ENCODE data around the gene ARHGEF7. TPM values are rescaled to one million over a fixed set of nuclear protein-coding genes. Genes with fewer than 3 reads are reported as not detected.

The ARHGEF7 gene
- total RNA-seq, 3 donors from 2014 or later (not counting 1 experiment from before 2014, with no cell fraction given): 99.9 to 135 (median 105) TPM

DNA sequence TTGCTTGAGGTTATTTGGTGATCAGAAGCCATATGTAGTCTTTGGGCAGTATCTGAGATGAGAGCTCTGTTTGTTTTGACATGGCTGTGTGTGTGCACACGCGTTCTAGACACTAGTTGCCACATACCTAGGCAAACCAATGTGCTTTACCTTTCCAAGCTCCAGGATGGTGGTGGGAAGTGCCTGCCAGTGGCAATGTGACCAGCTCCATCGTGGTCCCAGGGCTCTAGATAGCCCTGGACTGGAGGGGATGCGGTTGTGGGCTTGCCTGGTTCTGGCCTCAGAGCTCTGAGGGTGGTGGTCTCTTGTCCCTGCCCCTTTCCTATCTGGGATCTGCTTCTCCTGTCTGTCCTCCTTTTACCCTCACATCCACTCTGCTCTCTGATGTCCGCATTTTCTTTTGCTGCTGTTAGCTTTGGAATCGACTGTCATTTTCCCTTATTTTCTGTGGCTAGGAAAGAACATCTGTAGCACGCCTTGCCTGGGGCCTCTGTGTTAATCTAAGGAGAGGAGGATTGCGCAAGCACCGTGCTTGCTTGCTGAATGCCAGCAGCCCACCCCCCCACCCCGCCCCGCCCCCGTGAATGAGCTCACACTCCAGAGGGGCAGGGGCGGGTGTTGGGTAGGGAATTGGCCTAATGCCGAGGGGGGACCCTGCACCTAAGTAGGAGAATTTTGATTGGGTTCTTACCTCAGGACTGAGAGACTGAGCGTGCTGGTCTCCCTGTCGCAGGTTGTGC, 89.5 kb downstream of the ARHGEF7 start:
- Histone ChIP-seq H3K36me3 (ENCODE audit: control insufficient read depth, insufficient read depth, low read length) (peaks cover 3% of the 10 kb centered on the region), H3K27me3 (ENCODE audit: control insufficient read depth, insufficient read depth, low read length) (no peaks in the 10 kb centered on the region), H3K4me3 (ENCODE audit: low read length) (no peak overlapping the region), H3K9me3 (ENCODE audit: control insufficient read depth, insufficient read depth, low read length) (no peaks in the 10 kb centered on the region), H3K27ac (ENCODE audit: low read length) (no peak overlapping the region), H3K4me1 (ENCODE audit: control insufficient read depth, insufficient read depth, low read length) (peaks cover 23% of the 10 kb centered on the region)
- no peak for TF ChIP-seq CTCF (IDR thresholded peaks at IDR 0.05)
- H3K27ac Mint-ChIP-seq: peak overlapping the region; percentile 68 to 77
- no peaks in the 10 kb centered on the region for H3K9me3 Mint-ChIP-seq
- H3K4me3 Mint-ChIP-seq: peak overlapping the region; percentile 55
- DNase-seq: no peak
- no peaks in the 10 kb centered on the region for H3K27me3 Mint-ChIP-seq (ENCODE audit: low read depth in 2 of 2)
- peaks cover 66 to 78% of the 10 kb centered on the region in 2 donors for H3K4me1 Mint-ChIP-seq
- intact Hi-C loops (cut with micrococcal nuclease): no loop called here
- no peak for ATAC-seq
- 80% methylated on average over 14 of the region's 16 CpGs for WGBS (ENCODE audit: insufficient coverage)
- no peaks in the 10 kb centered on the region for H3K36me3 Mint-ChIP-seq

GRCh38 chr13:111206148-111206547, 91.0 kb downstream of the ARHGEF7 start:
- DNase-seq: no peak
- Mint-ChIP-seq H3K27ac (no peak overlapping the region), H3K9me3 (no peaks in the 10 kb centered on the region), H3K4me1 (peaks cover 68 to 78% of the 10 kb centered on the region in 2 donors), H3K27me3 (ENCODE audit: low read depth in 2 of 2) (no peaks in the 10 kb centered on the region), H3K36me3 (no peaks in the 10 kb centered on the region), H3K4me3 (no peak overlapping the region)
- intact Hi-C loops (cut with micrococcal nuclease): no loop called here
- no peak for TF ChIP-seq CTCF (IDR thresholded peaks at IDR 0.05)
- H3K27me3 ChIP-seq (ENCODE audit: control insufficient read depth, insufficient read depth, low read length): no peaks in the 10 kb centered on the region
- H3K27ac ChIP-seq (ENCODE audit: low read length): no peak overlapping the region
- 93% methylated on average over 12 of the region's 12 CpGs for WGBS (ENCODE audit: insufficient coverage)
- no peaks in the 10 kb centered on the region for H3K9me3 ChIP-seq (ENCODE audit: control insufficient read depth, insufficient read depth, low read length)
- H3K36me3 ChIP-seq (ENCODE audit: control insufficient read depth, insufficient read depth, low read length): peaks cover 5% of the 10 kb centered on the region
- peaks cover 23% of the 10 kb centered on the region for H3K4me1 ChIP-seq (ENCODE audit: control insufficient read depth, insufficient read depth, low read length)
- ATAC-seq: no peak
- H3K4me3 ChIP-seq (ENCODE audit: low read length): no peak overlapping the region

DNA sequence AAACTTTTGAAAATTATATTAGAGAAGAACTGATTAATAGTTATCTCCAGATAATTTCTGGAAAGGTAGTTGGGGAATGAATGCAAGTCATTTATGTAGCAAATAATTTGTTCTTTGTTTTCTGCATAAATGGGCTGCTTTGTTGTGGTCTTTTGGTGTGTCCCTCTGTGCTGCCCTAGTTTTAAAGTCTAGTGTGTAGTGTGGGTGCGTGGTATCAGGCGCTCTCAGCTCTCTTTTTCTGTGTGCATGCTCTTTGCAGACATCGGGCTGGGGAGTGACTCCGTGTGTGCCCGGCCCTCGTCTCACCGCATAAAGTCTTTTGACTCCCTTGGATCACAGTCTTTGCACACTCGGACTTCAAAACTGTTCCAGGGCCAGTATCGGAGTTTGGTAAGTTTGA, 94.5 kb downstream of the ARHGEF7 start:
- H3K27ac Mint-ChIP-seq: peak overlapping the region in 1 of 2 donors; percentile 37
- WGBS (ENCODE audit: insufficient coverage): 69% methylated on average over 9 of the region's 9 CpGs
- no peaks in the 10 kb centered on the region for H3K9me3 ChIP-seq (ENCODE audit: control insufficient read depth, insufficient read depth, low read length)
- peaks cover 5% of the 10 kb centered on the region for H3K36me3 ChIP-seq (ENCODE audit: control insufficient read depth, insufficient read depth, low read length)
- no peak for TF ChIP-seq CTCF (IDR thresholded peaks at IDR 0.05)
- H3K4me1 ChIP-seq (ENCODE audit: control insufficient read depth, insufficient read depth, low read length): peaks cover 8% of the 10 kb centered on the region
- H3K4me3 ChIP-seq (ENCODE audit: low read length): no peak overlapping the region
- peaks cover 64 to 65% of the 10 kb centered on the region in 2 donors for H3K4me1 Mint-ChIP-seq
- H3K27ac ChIP-seq (ENCODE audit: low read length): no peak overlapping the region
- intact Hi-C loops (cut with micrococcal nuclease): no loop called here
- H3K9me3 Mint-ChIP-seq: no peaks in the 10 kb centered on the region
- no peaks in the 10 kb centered on the region for H3K27me3 ChIP-seq (ENCODE audit: control insufficient read depth, insufficient read depth, low read length)
- no peak overlapping the region for H3K4me3 Mint-ChIP-seq
- no peaks in the 10 kb centered on the region for H3K27me3 Mint-ChIP-seq (ENCODE audit: low read depth in 2 of 2)
- ATAC-seq: no peak
- no peak for DNase-seq
- H3K36me3 Mint-ChIP-seq: no peaks in the 10 kb centered on the region

DNA sequence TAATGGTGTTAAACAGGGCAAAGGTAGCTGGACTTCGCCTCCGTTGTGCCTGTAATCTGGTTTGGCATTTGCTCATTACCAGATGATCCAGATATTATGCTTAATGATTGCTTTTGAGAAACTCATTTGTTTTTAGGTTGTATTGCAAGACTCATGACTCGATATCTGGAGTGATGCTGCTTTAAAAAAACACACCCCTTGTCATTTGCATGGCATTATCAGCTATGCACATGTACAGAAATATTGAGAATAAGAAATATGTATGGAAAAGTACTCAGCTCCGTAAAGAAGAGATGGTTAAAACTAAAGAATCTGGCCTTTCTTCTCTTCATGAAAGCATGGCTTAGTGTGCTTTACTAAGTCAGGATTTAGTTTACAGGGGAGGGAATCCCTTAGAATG, 95.0 kb downstream of the ARHGEF7 start:
- peaks cover 62 to 64% of the 10 kb centered on the region in 2 donors for H3K4me1 Mint-ChIP-seq
- H3K4me3 Mint-ChIP-seq: no peak overlapping the region
- WGBS (ENCODE audit: insufficient coverage): 89% methylated on average over 3 of the region's 4 CpGs
- DNase-seq (no peak), ATAC-seq (no peak)
- no peaks in the 10 kb centered on the region for H3K9me3 Mint-ChIP-seq
- Histone ChIP-seq H3K4me3 (ENCODE audit: low read length) (no peak overlapping the region), H3K36me3 (ENCODE audit: control insufficient read depth, insufficient read depth, low read length) (peaks cover 5% of the 10 kb centered on the region), H3K4me1 (ENCODE audit: control insufficient read depth, insufficient read depth, low read length) (peaks cover 7% of the 10 kb centered on the region), H3K27me3 (ENCODE audit: control insufficient read depth, insufficient read depth, low read length) (no peaks in the 10 kb centered on the region), H3K9me3 (ENCODE audit: control insufficient read depth, insufficient read depth, low read length) (no peaks in the 10 kb centered on the region), H3K27ac (ENCODE audit: low read length) (no peak overlapping the region)
- intact Hi-C loops (cut with micrococcal nuclease): no loop called here
- H3K27ac Mint-ChIP-seq: peak overlapping the region in 1 of 2 donors; percentile 37
- H3K36me3 Mint-ChIP-seq: no peaks in the 10 kb centered on the region
- no peaks in the 10 kb centered on the region for H3K27me3 Mint-ChIP-seq (ENCODE audit: low read depth in 2 of 2)
- no peak for TF ChIP-seq CTCF (IDR thresholded peaks at IDR 0.05)

Data from natural killer cell (primary cell).